Fibroblast of skin of left quadriceps (primary cell): ENCODE results near the gene JUND.
"Not testable (repeated sequence)": the region's sequence is repeated elsewhere in the genome, so short reads cannot be mapped to it uniquely, and the experiment has no call there.

Source experiments
- DNase-seq, 2 experiments: peaks; one replicate each; pipeline ENCODE4 v3.0.0-alpha.2; 2013; ENCODE audit warnings: low read depth in 2 of 2

The JUND gene

GRCh38 chr19:18281082-18282020 is at the start of gene JUND:
TSS of gene JUND (minus strand) at chr19:18281622. CDS start at chr19:18281484, 138 bp downstream.
- peak; percentile 96 to 97 for DNase-seq

GRCh38 chr19:18330868-18331267 is 49.4 kb upstream of the JUND start:
- no peak for DNase-seq

- no peak for DNase-seq
Measured at GRCh38 chr19:18329035-18329376, 47.6 kb upstream of the JUND start.

- peak; percentile 96 to 97 for DNase-seq
Measured at GRCh38 chr19:18328340-18329034, 47.1 kb upstream of the JUND start.

GRCh38 chr19:18326772-18327171 is 45.4 kb upstream of the JUND start:
- DNase-seq: no peak

- not testable (repeated sequence) for DNase-seq
Measured at GRCh38 chr19:18324373-18324731, 42.9 kb upstream of the JUND start.

GRCh38 chr19:18322759-18323460 is 41.5 kb upstream of the JUND start, which contains the start of gene LSM4:
TSS of gene LSM4 (minus strand) at chr19:18323076. CDS start at chr19:18323020, 56 bp downstream.
- DNase-seq: peak; percentile 92

GRCh38 chr19:18322318-18322758 is 40.9 kb upstream of the JUND start:
- no peak for DNase-seq

- no peak for DNase-seq
Measured at GRCh38 chr19:18321734-18322102, 40.3 kb upstream of the JUND start.

- no peak for DNase-seq
Measured at GRCh38 chr19:18320865-18321733, 39.7 kb upstream of the JUND start.

- no peak for DNase-seq
Measured at GRCh38 chr19:18319591-18320135, 38.2 kb upstream of the JUND start.

- no peak for DNase-seq
Measured at GRCh38 chr19:18317961-18318800, 36.8 kb upstream of the JUND start.

GRCh38 chr19:18313398-18313797 is 32.0 kb upstream of the JUND start:
- DNase-seq: no peak

GRCh38 chr19:18312092-18312534 is 30.7 kb upstream of the JUND start:
- DNase-seq: no peak

- DNase-seq: no peak
Measured at GRCh38 chr19:18311502-18312091, 30.2 kb upstream of the JUND start.

- DNase-seq: no peak
Measured at GRCh38 chr19:18310966-18311365, 29.5 kb upstream of the JUND start.

GRCh38 chr19:18310118-18310909 is 28.9 kb upstream of the JUND start:
- no peak for DNase-seq

GRCh38 chr19:18309525-18310064 is 28.2 kb upstream of the JUND start:
- DNase-seq: no peak

- no peak for DNase-seq
Measured at GRCh38 chr19:18308948-18309325, 27.5 kb upstream of the JUND start.
